ENCODE measurements around the gene EIF6.
"Not testable (repeated sequence)": the region's sequence is repeated elsewhere in the genome, so short reads cannot be mapped to it uniquely, and the experiment has no call there.

EIF6 gene

GRCh38 chr20:35263532-35264341 lies 20.8 kb downstream of the EIF6 start:
- DNase-seq (ENCODE audit: insufficient read length, low spot score) (no peak), FAIRE-seq (no peak)
- TF ChIP-seq SPI1 (IDR thresholded peaks at IDR 0.05; ENCODE audit: low read depth, low read length): no peak
- TF ChIP-seq POLR2A (IDR thresholded peaks at IDR 0.05; ENCODE audit: low read depth, low read length): no peak
- TF ChIP-seq TAF1 (IDR thresholded peaks at IDR 0.05; ENCODE audit: low read depth, low read length): no peak
- TF ChIP-seq PAX5 (IDR thresholded peaks at IDR 0.05; ENCODE audit: insufficient read depth, low read length, severe bottlenecking): no peak
- no peak for TF ChIP-seq POLR2AphosphoS5 (IDR thresholded peaks at IDR 0.05; ENCODE audit: low read depth, low read length)
- no peak for TF ChIP-seq POU2F2 (IDR thresholded peaks at IDR 0.05; ENCODE audit: low read depth, low read length)

DNA sequence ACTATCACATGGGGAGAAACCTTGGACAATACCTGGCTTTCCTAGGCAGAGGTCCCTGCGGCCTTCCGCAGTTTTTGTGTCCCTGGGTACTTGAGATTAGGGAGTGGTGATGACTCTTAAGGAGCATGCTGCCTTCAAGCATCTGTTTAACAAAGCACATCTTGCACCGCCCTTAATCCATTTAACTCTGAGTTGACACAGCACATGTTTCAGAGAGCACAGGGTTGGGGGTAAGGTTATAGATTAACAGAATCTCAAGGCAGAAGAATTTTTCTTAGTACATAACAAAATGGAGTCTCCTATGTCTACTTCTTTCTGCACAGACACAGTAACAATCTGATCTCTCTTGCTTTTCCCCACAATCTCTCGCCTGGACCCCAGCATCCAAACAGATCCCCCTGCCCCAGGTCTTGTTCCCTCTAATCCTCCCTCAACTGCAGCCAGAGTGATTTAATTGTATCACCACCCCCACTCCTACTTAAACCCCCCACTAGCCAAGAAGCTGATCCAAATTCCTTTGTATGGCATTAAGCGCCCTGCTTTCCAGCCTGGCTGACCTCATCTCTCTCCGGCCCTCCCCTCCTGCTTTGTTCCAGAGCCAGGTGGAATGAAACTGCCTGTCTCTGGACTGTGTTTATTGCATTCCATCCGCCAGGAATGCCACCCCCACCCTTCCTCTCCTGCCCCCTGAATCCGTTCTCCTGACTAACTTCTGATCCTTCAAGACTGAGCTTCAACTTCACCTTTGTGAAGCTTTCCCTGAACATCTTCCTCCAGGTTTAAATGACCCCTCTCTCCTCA lies 21.6 kb downstream of the EIF6 start:
- not testable (repeated sequence) for DNase-seq (ENCODE audit: insufficient read length, low spot score); FAIRE-seq

- not testable (repeated sequence) for FAIRE-seq; DNase-seq (ENCODE audit: insufficient read length, low spot score)
Observed at GRCh38 chr20:35262321-35262720, 22.3 kb downstream of the EIF6 start.

DNA sequence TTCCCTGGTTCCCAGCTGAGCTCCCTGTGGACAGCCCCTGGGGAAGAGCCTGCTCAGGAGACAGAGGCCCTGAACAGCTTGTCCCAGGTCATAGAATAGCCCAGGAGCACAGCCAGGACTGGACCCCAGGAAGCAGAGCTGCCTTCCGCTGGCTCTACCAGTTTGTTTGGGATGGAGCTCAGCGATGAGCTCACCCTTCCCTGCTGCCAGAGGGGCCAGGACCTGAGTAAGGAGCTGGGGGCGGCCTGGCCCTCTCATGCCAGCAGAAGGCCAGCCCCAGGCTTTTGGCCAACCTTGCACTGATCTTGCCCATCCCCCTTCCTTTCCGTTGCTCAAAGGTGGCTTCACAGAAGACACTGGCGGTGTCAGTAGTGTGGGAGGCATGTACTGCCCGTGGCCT lies 24.1 kb downstream of the EIF6 start:
- no peak for TF ChIP-seq POLR2A (IDR thresholded peaks at IDR 0.05; ENCODE audit: low read depth, low read length)
- no peak for TF ChIP-seq POU2F2 (IDR thresholded peaks at IDR 0.05; ENCODE audit: low read depth, low read length)
- TF ChIP-seq SPI1 (IDR thresholded peaks at IDR 0.05; ENCODE audit: low read depth, low read length): no peak
- TF ChIP-seq TAF1 (IDR thresholded peaks at IDR 0.05; ENCODE audit: low read depth, low read length): no peak
- no peak for TF ChIP-seq POLR2AphosphoS5 (IDR thresholded peaks at IDR 0.05; ENCODE audit: low read depth, low read length)
- TF ChIP-seq PAX5 (IDR thresholded peaks at IDR 0.05; ENCODE audit: insufficient read depth, low read length, severe bottlenecking): no peak
- FAIRE-seq: no peak

DNA sequence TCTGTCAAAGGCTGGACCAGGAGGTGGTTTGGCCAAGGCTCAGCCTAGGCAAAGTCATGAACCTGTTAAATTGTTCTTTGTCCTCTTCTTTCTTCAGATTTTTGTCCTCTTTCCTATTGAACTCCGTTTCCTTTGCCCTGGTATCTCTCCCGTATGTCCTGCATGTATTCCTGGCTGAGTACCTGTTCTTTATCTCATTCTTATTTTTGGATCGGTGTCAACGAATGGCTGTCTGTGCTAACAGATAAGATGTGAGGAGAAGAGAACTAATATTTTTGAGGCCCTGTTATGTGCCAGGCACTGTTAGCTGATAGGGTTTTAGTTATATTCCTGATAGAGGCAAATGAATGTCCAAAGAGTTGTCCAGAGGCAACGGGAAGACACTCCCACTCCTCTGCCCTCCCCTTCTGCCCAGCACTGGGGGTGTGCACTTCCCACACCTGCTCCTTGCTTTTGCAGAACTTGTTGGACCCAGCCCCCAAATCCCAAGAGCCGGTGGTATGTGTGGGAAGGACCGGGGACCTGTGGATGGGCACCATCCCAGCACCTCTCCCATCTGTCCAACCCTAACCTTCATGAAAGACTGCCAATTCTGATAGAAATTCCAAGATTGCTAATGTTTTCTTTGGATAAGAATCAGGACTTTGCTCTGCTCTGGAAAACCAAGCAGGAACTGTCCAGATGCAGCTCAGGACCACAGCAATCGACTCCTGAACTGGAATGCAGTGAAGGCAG lies 27.2 kb downstream of the EIF6 start:
- FAIRE-seq: no peak
- DNase-seq (ENCODE audit: insufficient read length, low spot score): no peak
- TF ChIP-seq TAF1 (IDR thresholded peaks at IDR 0.05; ENCODE audit: low read depth, low read length): no peak
- TF ChIP-seq SPI1 (IDR thresholded peaks at IDR 0.05; ENCODE audit: low read depth, low read length): no peak
- TF ChIP-seq POU2F2 (IDR thresholded peaks at IDR 0.05; ENCODE audit: low read depth, low read length): no peak
- no peak for TF ChIP-seq POLR2AphosphoS5 (IDR thresholded peaks at IDR 0.05; ENCODE audit: low read depth, low read length)
- TF ChIP-seq POLR2A (IDR thresholded peaks at IDR 0.05; ENCODE audit: low read depth, low read length): no peak
- no peak for TF ChIP-seq PAX5 (IDR thresholded peaks at IDR 0.05; ENCODE audit: insufficient read depth, low read length, severe bottlenecking)

More for the DNA sequence above, 24.1 kb downstream of the EIF6 start:
- DNase-seq (ENCODE audit: insufficient read length, low spot score): no peak

DNA sequence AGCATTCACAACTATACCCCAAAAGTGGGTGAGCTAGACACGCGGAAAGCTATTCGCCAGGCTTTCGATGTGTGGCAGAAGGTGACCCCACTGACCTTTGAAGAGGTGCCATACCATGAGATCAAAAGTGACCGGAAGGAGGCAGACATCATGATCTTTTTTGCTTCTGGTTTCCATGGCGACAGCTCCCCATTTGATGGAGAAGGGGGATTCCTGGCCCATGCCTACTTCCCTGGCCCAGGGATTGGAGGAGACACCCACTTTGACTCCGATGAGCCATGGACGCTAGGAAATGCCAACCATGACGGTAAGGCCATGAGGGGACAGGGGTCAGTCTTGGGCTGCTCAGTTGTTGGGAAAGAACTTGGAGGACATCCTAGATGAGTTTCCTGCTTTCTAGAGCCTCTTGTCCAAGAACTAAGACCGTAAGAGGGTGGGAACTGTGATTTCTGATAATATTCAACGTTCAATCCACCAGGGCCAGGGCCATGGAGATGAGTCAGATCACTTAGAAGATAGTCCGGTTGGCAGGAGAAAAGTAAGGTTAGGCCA lies 30.0 kb downstream of the EIF6 start:
- DNase-seq (ENCODE audit: insufficient read length, low spot score): no peak
- FAIRE-seq: no peak

DNA sequence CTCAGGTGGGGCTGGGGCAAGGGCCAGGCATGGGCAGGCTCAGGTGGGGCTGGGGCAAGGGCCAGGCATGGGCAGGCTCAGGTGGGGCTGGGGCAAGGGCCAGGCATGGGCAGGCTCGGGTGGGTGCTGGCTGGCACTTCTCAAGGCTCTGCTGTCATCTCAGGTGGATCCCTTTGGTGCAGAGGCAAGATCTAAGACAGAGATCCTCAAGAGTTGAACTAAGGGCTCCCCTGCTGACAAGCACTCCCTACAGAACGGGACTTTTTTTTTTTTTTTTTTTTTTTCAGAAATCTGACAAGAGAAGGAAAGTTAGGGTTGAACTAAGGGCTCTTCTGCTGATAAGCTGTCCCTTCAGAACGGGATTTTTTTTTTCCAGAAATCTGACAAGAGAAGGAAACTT lies 31.6 kb downstream of the EIF6 start:
- FAIRE-seq (no peak), DNase-seq (ENCODE audit: insufficient read length, low spot score) (no peak)
- TF ChIP-seq TAF1 (IDR thresholded peaks at IDR 0.05; ENCODE audit: low read depth, low read length) (no peak), POLR2A (IDR thresholded peaks at IDR 0.05; ENCODE audit: low read depth, low read length) (no peak), SPI1 (IDR thresholded peaks at IDR 0.05; ENCODE audit: low read depth, low read length) (no peak), POLR2AphosphoS5 (IDR thresholded peaks at IDR 0.05; ENCODE audit: low read depth, low read length) (no peak), POU2F2 (IDR thresholded peaks at IDR 0.05; ENCODE audit: low read depth, low read length) (no peak), PAX5 (IDR thresholded peaks at IDR 0.05; ENCODE audit: insufficient read depth, low read length, severe bottlenecking) (no peak)

More for the DNA sequence above, 30.0 kb downstream of the EIF6 start:
- TF ChIP-seq POU2F2 (IDR thresholded peaks at IDR 0.05; ENCODE audit: low read depth, low read length) (no peak), PAX5 (IDR thresholded peaks at IDR 0.05; ENCODE audit: insufficient read depth, low read length, severe bottlenecking) (no peak)

GRCh38 chr20:35252598-35252997 lies 32.0 kb downstream of the EIF6 start:
- DNase-seq (ENCODE audit: insufficient read length, low spot score); FAIRE-seq: not testable (repeated sequence)

DNA sequence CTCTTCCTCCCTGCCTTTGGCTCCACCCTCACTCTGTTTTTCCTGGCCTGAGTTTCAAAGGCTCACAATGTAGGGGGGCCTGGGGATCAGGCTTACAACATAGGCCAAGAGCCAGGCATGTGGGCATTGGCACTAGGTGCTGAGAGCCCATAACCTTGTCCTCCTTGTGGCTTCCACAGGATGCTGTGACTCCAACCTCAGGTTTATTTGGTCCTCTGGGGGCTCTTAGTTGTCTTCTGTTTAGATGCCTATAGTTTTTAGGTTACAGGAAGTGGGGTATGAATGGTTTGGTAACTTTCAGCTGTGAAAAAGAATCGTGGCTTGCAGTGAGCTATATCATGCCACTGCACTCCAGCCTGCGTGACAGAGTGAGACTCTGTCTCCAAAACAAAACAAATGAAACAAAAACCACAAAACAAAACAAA lies 32.5 kb downstream of the EIF6 start:
- FAIRE-seq (peak; percentile 79), DNase-seq (ENCODE audit: insufficient read length, low spot score) (no peak)
- TF ChIP-seq POLR2AphosphoS5 (IDR thresholded peaks at IDR 0.05; ENCODE audit: low read depth, low read length) (no peak), PAX5 (IDR thresholded peaks at IDR 0.05; ENCODE audit: insufficient read depth, low read length, severe bottlenecking) (no peak), TAF1 (IDR thresholded peaks at IDR 0.05; ENCODE audit: low read depth, low read length) (no peak), SPI1 (IDR thresholded peaks at IDR 0.05; ENCODE audit: low read depth, low read length) (peak; percentile 30; the same call in 1 of the 2 replicates), POU2F2 (IDR thresholded peaks at IDR 0.05; ENCODE audit: low read depth, low read length) (no peak)

DNA sequence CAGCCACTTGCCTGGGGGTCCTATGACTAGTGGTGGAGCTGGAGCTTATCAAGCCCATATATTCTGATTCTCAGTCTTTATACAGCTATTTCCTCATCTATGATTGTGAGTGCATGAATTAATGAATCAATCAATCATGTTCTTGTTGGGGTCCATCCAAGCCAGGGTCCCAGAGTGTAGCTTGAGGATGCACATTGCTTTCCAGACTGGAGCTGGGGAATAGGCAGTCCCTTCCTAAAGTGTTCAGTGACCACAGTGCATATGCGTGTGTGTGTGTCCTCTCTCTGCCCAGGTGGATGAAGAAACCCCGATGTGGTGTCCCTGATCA lies 33.0 kb downstream of the EIF6 start:
- FAIRE-seq (no peak), DNase-seq (ENCODE audit: insufficient read length, low spot score) (no peak)
- TF ChIP-seq POU2F2 (IDR thresholded peaks at IDR 0.05; ENCODE audit: low read depth, low read length) (no peak), PAX5 (IDR thresholded peaks at IDR 0.05; ENCODE audit: insufficient read depth, low read length, severe bottlenecking) (no peak), TAF1 (IDR thresholded peaks at IDR 0.05; ENCODE audit: low read depth, low read length) (no peak)

All from GM12891 (cell line).